Omental fat pad (tissue), 4 donors: ENCODE data around the gene GBGT1. TPM values are rescaled to one million over a fixed set of nuclear protein-coding genes. Genes with fewer than 3 reads are reported as not detected.

Source experiments
- ATAC-seq: fragments of 150-250 bp; one replicate; pipeline ENCODE4 v1.9.1; 2016; ENCODE audit warnings: mild to moderate bottlenecking, moderate library complexity; ENCODE audit not compliant: low FRiP score
- DNase-seq: peaks from one replicate; pipeline ENCODE4 v3.0.0-alpha.2; 2019; ENCODE audit warnings: low spot score
- total RNA-seq, 4 donors: library from RNA; depleted of rRNA; stranded (reverse); fragments of >200 nt; gene quantifications; one replicate each; pipeline ENCODE4 v1.1.0, GENCODE V29; 2016
- TF ChIP-seq, protein P1 (sequence below), 3 donors: fragments of 450-650 bp; IDR thresholded peaks; one replicate each; pipeline ENCODE4 v1.5.1; 2016 to 2017; ENCODE audit warnings: antibody characterized with exemption in 3 of 3, mild to moderate bottlenecking in 3 of 3, moderate library complexity in 2 of 3

The GBGT1 gene
- total RNA-seq, 4 donors from 2014 or later, result 23.4 to 29.1 (median 26.9) TPM

DNA sequence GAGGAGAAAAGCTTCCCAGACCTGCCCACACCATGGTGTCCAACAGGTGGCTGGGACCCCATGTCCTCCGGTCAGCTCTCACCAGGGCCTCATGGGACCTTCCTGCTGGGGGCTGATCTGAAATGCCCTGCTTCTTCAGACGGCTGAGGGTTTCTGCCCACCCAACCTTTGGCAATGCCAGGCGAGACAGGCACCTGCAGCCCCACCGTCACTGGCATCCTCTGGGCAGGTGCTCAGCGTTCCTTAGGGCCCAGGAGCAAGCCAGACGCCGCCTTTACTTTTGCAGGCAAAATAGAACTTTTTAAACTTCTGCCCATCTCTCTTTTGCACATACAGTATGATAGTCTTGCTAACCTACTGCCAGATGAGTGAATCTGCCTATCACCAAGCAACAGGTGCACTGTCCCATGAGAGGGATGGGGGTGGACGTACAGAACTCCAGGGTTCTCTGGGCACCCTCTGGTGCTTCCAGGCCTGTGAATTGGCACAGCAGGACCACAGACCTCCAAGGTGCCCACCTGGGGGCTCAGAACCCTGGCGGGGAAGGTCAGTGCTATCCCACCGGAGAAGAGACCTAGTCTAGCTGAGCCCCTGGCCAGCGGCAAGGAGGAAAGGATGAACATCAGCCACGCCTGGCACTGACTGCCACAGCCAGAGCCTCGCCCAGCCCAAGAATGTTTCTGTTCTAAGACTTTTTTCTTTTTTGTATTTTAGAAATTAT is 37.9 kb upstream of the GBGT1 start:
- TF ChIP-seq, protein P1, sequence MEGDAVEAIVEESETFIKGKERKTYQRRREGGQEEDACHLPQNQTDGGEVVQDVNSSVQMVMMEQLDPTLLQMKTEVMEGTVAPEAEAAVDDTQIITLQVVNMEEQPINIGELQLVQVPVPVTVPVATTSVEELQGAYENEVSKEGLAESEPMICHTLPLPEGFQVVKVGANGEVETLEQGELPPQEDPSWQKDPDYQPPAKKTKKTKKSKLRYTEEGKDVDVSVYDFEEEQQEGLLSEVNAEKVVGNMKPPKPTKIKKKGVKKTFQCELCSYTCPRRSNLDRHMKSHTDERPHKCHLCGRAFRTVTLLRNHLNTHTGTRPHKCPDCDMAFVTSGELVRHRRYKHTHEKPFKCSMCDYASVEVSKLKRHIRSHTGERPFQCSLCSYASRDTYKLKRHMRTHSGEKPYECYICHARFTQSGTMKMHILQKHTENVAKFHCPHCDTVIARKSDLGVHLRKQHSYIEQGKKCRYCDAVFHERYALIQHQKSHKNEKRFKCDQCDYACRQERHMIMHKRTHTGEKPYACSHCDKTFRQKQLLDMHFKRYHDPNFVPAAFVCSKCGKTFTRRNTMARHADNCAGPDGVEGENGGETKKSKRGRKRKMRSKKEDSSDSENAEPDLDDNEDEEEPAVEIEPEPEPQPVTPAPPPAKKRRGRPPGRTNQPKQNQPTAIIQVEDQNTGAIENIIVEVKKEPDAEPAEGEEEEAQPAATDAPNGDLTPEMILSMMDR (IDR thresholded peaks at IDR 0.05), result no peak
- DNase-seq (no peak), ATAC-seq (no peak)

DNA sequence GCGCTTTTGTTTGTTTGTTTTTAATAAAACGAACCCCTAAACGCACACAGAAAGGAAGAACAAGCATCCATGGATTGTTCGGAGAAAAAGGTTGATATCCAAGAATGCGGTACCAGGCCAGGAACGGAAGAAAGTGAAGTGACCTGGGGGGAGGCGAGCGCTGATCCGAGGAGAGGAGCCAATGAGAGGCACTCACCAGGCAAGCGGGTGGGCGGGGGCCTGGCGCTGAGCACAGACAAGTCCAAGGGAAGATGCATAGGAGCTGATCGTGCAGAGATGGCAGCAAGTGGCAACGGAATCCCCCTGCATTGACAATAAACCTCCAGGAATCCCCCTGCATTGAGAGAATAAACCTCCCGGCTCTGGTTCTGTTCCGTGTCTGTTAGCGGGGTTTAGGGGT is 36.9 kb upstream of the GBGT1 start:
- DNase-seq, result no peak
- no peak for ATAC-seq
- TF ChIP-seq, protein P1 (IDR thresholded peaks at IDR 0.05), result no peak

DNA sequence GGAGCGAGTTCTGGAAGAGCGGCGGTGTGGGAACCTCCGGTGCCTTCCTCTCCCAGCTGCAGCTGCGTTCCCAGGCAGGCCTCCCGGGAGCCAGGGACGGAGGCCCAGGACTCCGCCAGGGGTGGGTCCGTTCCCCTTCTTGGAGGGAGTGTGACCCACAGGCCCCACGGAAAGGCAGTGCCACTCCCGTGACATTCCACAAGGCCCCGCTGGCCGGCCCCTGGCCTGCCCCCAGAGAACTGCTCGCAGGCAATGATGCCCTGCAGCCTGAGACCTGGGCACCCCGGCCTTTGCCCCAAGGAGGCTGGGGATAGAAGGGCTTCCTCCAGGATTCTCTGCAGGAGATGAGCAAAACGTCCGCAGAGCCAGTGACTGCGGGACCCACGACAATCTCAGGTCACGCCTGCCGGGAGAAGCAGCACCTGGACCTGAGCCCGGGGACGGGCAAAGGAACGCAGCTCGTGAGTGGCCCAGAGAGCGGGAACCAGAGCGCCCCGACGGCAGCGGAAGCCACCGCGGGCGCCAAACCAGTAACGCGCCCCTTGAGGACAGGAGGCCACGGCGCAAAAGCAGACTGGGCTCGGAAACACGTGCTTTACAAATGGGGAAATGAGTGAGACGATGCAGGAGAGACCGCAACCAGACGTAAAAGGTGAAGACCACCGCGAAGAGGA is 36.1 kb upstream of the GBGT1 start:
- DNase-seq (no peak), ATAC-seq (no peak)
- TF ChIP-seq, protein P1 (IDR thresholded peaks at IDR 0.05), result no peak

DNA sequence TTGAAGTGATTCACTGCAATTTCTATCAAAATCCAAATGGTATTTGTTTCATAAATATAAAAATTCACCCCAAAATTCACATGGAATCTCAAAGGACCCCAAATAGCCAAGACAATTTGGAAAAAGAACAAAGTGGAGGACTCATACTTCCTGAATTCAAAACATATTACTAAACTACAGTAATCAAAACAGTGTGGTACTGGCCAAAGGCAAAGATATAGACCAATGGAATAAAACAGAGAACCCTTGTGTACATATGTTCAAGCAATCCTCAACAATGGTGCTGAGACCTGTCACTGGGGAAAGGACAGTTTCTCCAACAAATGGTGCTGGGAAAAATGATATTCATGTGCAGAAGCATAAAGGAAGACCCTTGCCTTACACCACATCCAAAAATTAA is 31.3 kb upstream of the GBGT1 start:
- DNase-seq (no peak), ATAC-seq (no peak)
- TF ChIP-seq, protein P1 (IDR thresholded peaks at IDR 0.05), result no peak

DNA sequence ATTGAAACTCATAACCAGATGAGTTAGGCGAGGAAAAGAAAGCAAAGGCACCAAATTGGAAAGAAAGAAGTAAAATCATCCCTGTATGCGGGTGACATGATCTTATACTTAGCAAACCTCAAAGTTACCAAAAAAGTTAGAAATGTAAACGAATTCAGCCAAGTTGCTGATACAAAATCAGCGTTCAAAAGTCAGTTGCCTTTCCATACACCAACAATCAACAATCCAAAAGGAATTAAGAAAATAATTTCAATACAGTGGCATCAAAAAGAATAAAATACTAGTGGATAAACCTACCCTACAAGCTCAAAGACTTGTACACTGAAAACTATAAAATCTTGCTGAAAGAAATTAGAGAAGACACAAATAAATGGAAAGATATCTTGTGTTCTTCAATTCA is 30.9 kb upstream of the GBGT1 start:
- DNase-seq (no peak), ATAC-seq (no peak)
- TF ChIP-seq, protein P1 (IDR thresholded peaks at IDR 0.05), result no peak

DNA sequence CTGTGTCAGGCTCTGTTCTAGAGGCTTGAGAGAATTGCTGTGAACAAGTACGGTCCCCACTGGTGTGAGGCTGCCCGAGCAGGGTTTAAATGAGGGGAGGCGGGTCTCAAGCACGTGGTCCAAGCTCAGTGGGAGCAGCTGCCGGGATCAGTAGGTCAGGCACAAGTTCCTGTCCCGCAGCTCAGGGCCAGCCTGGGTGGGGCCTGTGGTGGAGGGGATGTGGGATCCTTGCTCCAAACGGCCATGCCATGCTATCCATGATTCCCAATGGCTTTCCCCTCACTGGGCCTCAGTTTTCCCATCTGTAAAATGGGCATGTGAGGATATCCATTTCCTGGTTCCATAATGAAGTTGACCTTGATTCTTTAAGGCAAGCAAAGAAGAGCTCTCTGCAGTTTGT is 28.3 kb upstream of the GBGT1 start:
- TF ChIP-seq, protein P1 (IDR thresholded peaks at IDR 0.05), result no peak
- ATAC-seq, result no peak
- DNase-seq, result no peak

DNA sequence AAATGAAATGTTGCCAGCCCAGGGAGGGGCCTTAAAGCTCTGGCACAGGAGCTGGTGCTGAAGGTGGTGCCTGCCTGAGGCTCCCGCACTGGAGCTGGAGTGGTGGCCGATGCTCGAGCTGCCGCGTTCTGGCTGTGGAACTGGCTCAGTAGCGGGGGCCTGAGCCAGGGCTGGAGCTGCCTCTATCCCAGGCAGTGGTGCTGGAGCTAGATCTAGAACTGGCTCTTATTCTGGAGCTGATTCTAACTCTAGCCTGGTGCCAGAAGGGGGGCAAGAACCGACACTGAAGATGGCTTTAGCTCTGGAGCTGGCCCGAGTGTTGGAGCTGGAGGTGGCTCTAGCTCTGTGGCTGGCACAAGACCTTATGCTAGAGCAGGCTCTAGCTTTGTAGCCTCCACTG is 26.1 kb upstream of the GBGT1 start:
- ATAC-seq (no peak), DNase-seq (no peak)
- TF ChIP-seq, protein P1 (IDR thresholded peaks at IDR 0.05), result no peak
